CD4-positive, alpha-beta T cell treated with Interleukin-4 for 1 hour (primary cell): ENCODE measurements around the gene TMEM123.
"Not testable (repeated sequence)": the region's sequence is repeated elsewhere in the genome, so short reads cannot be mapped to it uniquely, and the experiment has no call there.

ENCODE experiments used
- DNase-seq, 2 donors: peaks; one replicate each; pipeline ENCODE4 v3.0.0-alpha.2; 2020 to 2022

Gene TMEM123

GRCh38 chr11:102391549-102392237 lies 60.9 kb downstream of the TMEM123 start:
- no peak for DNase-seq

GRCh38 chr11:102390667-102391465 lies 61.7 kb downstream of the TMEM123 start:
- peak; percentile 60 to 74 for DNase-seq

- no peak for DNase-seq
These were observed 63.3 kb downstream of the TMEM123 start for GRCh38 chr11:102389253-102389652.

- no peak for DNase-seq
These were observed 65.4 kb downstream of the TMEM123 start for GRCh38 chr11:102387043-102387781.

GRCh38 chr11:102386136-102386734 lies 66.3 kb downstream of the TMEM123 start:
- no peak for DNase-seq

- no peak for DNase-seq
These were observed 67.2 kb downstream of the TMEM123 start for GRCh38 chr11:102385085-102386007.

- no peak for DNase-seq
These were observed 68.0 kb downstream of the TMEM123 start for GRCh38 chr11:102384419-102385079.

- no peak for DNase-seq
These were observed 68.7 kb downstream of the TMEM123 start for GRCh38 chr11:102383839-102384238.

GRCh38 chr11:102382384-102382783 lies 70.2 kb downstream of the TMEM123 start:
- no peak for DNase-seq

GRCh38 chr11:102378818-102379217 lies 73.7 kb downstream of the TMEM123 start:
- DNase-seq = no peak

- no peak for DNase-seq
These were observed 74.7 kb downstream of the TMEM123 start for GRCh38 chr11:102377891-102378290.

GRCh38 chr11:102375720-102376399 lies 76.7 kb downstream of the TMEM123 start:
- DNase-seq = no peak

GRCh38 chr11:102374633-102375424 lies 77.7 kb downstream of the TMEM123 start:
- not testable (repeated sequence) for DNase-seq

GRCh38 chr11:102368472-102368871 lies 84.1 kb downstream of the TMEM123 start:
- DNase-seq = no peak

GRCh38 chr11:102367364-102367763 lies 85.2 kb downstream of the TMEM123 start:
- peak in 1 of 2 donors; percentile 60 for DNase-seq

- no peak for DNase-seq
These were observed 87.6 kb downstream of the TMEM123 start for GRCh38 chr11:102364991-102365390.

GRCh38 chr11:102361086-102362031 lies 91.2 kb downstream of the TMEM123 start:
- peak; percentile 54 to 58 for DNase-seq

- peak; percentile 29 to 40 for DNase-seq
These were observed 91.9 kb downstream of the TMEM123 start for GRCh38 chr11:102360681-102361080.

- DNase-seq = no peak
These were observed 93.2 kb downstream of the TMEM123 start for GRCh38 chr11:102359372-102359771.
